ENCODE results near the gene DNM1. TPM values are rescaled to one million over a fixed set of nuclear protein-coding genes. Genes with fewer than 3 reads are reported as not detected.

Gene DNM1
- total RNA-seq, 1 donor from 2014 or later, result 33.4 TPM

GRCh38 chr9:128285033-128285784, 82.0 kb downstream of the DNM1 start:
- no peak overlapping the region for H3K4me3 ChIP-seq
- H3K9me3 ChIP-seq, result no peaks in the 10 kb centered on the region
- peaks cover 0 to 23% of the 10 kb centered on the region in 2 donors for H3K36me3 ChIP-seq
- H3K27ac ChIP-seq, result no peak overlapping the region
- H3K27me3 ChIP-seq, result no peaks in the 10 kb centered on the region
- no peaks in the 10 kb centered on the region for H3K4me1 ChIP-seq
- no peak for DNase-seq (ENCODE audit: extremely low spot score in 2 of 2)
- intact Hi-C loops (cut with DNase I), result no loop called here
- TF ChIP-seq CTCF (IDR thresholded peaks at IDR 0.05) (no peak), POLR2A (IDR thresholded peaks at IDR 0.05) (no peak), POLR2AphosphoS5 (IDR thresholded peaks at IDR 0.05; ENCODE audit: insufficient read depth in 1 of 2, low read depth in 1 of 2) (no peak)

- H3K4me1 ChIP-seq, result no peaks in the 10 kb centered on the region
- intact Hi-C loops (cut with DNase I), result no loop called here
- no peaks in the 10 kb centered on the region for H3K27me3 ChIP-seq
- no peak overlapping the region for H3K27ac ChIP-seq
- H3K9me3 ChIP-seq, result no peaks in the 10 kb centered on the region
- H3K36me3 ChIP-seq, result peaks cover 0 to 23% of the 10 kb centered on the region in 2 donors
- H3K4me3 ChIP-seq, result no peak overlapping the region
- no peak for DNase-seq (ENCODE audit: extremely low spot score in 2 of 2)
- TF ChIP-seq POLR2A (IDR thresholded peaks at IDR 0.05) (no peak), POLR2AphosphoS5 (IDR thresholded peaks at IDR 0.05; ENCODE audit: insufficient read depth in 1 of 2, low read depth in 1 of 2) (no peak), CTCF (IDR thresholded peaks at IDR 0.05) (no peak)
Measured at GRCh38 chr9:128286440-128286839, 83.3 kb downstream of the DNM1 start.

- H3K4me1 ChIP-seq, result no peaks in the 10 kb centered on the region
- TF ChIP-seq CTCF (IDR thresholded peaks at IDR 0.05), result no peak
- no peak for TF ChIP-seq POLR2AphosphoS5 (IDR thresholded peaks at IDR 0.05; ENCODE audit: insufficient read depth in 1 of 2, low read depth in 1 of 2)
- no peak for TF ChIP-seq POLR2A (IDR thresholded peaks at IDR 0.05)
- no peaks in the 10 kb centered on the region for H3K9me3 ChIP-seq
- H3K4me3 ChIP-seq, result no peak overlapping the region
- H3K27me3 ChIP-seq, result no peaks in the 10 kb centered on the region
- intact Hi-C loops (cut with DNase I), result no loop called here
- peaks cover 0 to 23% of the 10 kb centered on the region in 2 donors for H3K36me3 ChIP-seq
- no peak overlapping the region for H3K27ac ChIP-seq
- DNase-seq (ENCODE audit: extremely low spot score in 2 of 2), result no peak
Measured at GRCh38 chr9:128288273-128289004, 85.3 kb downstream of the DNM1 start.

- TF ChIP-seq CTCF (IDR thresholded peaks at IDR 0.05), result no peak
- intact Hi-C loops (cut with DNase I), result no loop called here
- no peak overlapping the region for H3K27ac ChIP-seq
- no peak overlapping the region for H3K4me3 ChIP-seq
- H3K9me3 ChIP-seq, result no peaks in the 10 kb centered on the region
- no peaks in the 10 kb centered on the region for H3K4me1 ChIP-seq
- H3K36me3 ChIP-seq, result peaks cover 0 to 6% of the 10 kb centered on the region in 2 donors
- no peaks in the 10 kb centered on the region for H3K27me3 ChIP-seq
- DNase-seq (ENCODE audit: extremely low spot score in 2 of 2), result no peak
Measured at GRCh38 chr9:128292009-128292408, 88.8 kb downstream of the DNM1 start.

- H3K9me3 ChIP-seq, result no peaks in the 10 kb centered on the region
- TF ChIP-seq CTCF (IDR thresholded peaks at IDR 0.05), result no peak
- TF ChIP-seq POLR2AphosphoS5 (IDR thresholded peaks at IDR 0.05; ENCODE audit: insufficient read depth in 1 of 2, low read depth in 1 of 2), result no peak
- no peak for TF ChIP-seq POLR2A (IDR thresholded peaks at IDR 0.05)
- no peak overlapping the region for H3K4me3 ChIP-seq
- H3K4me1 ChIP-seq, result no peaks in the 10 kb centered on the region
- H3K36me3 ChIP-seq, result peaks cover 0 to 6% of the 10 kb centered on the region in 2 donors
- DNase-seq (ENCODE audit: extremely low spot score in 2 of 2), result no peak
- H3K27me3 ChIP-seq, result no peaks in the 10 kb centered on the region
- intact Hi-C loops (cut with DNase I), result no loop called here
- no peak overlapping the region for H3K27ac ChIP-seq
Measured at GRCh38 chr9:128293091-128293490, 89.9 kb downstream of the DNM1 start.
